Measurements from ENCODE around the gene ACER3.
"Not testable (repeated sequence)": the region's sequence is repeated elsewhere in the genome, so short reads cannot be mapped to it uniquely, and the experiment has no call there.

The ACER3 gene

GRCh38 chr11:76987203-76987602, 126.5 kb downstream of the ACER3 start:
- DNase-seq (ENCODE audit: extremely low read depth in 1 of 2, low read depth in 1 of 2), result no peak

- no peak for DNase-seq (ENCODE audit: extremely low read depth in 1 of 2, low read depth in 1 of 2)
These were observed 129.9 kb downstream of the ACER3 start for GRCh38 chr11:76990628-76991027.

GRCh38 chr11:76995081-76995576, 134.4 kb downstream of the ACER3 start:
- DNase-seq (ENCODE audit: extremely low read depth in 1 of 2, low read depth in 1 of 2), result no peak

- no peak for DNase-seq (ENCODE audit: extremely low read depth in 1 of 2, low read depth in 1 of 2)
These were observed 136.8 kb downstream of the ACER3 start for GRCh38 chr11:76997512-76997911.

GRCh38 chr11:76999597-76999996, 138.9 kb downstream of the ACER3 start:
- no peak for DNase-seq (ENCODE audit: extremely low read depth in 1 of 2, low read depth in 1 of 2)

- no peak for DNase-seq (ENCODE audit: extremely low read depth in 1 of 2, low read depth in 1 of 2)
These were observed 140.9 kb downstream of the ACER3 start for GRCh38 chr11:77001613-77002012.

- no peak for DNase-seq (ENCODE audit: extremely low read depth in 1 of 2, low read depth in 1 of 2)
These were observed 142.1 kb downstream of the ACER3 start for GRCh38 chr11:77002776-77003175.

GRCh38 chr11:77003963-77004362, 143.2 kb downstream of the ACER3 start:
- DNase-seq (ENCODE audit: extremely low read depth in 1 of 2, low read depth in 1 of 2), result no peak

- no peak for DNase-seq (ENCODE audit: extremely low read depth in 1 of 2, low read depth in 1 of 2)
These were observed 148.9 kb downstream of the ACER3 start for GRCh38 chr11:77009533-77010160.

GRCh38 chr11:77014669-77015068, 154.0 kb downstream of the ACER3 start:
- DNase-seq (ENCODE audit: extremely low read depth in 1 of 2, low read depth in 1 of 2), result no peak

- DNase-seq (ENCODE audit: extremely low read depth in 1 of 2, low read depth in 1 of 2), result not testable (repeated sequence)
These were observed 157.7 kb downstream of the ACER3 start for GRCh38 chr11:77018396-77018924.

GRCh38 chr11:77019976-77020595, 159.4 kb downstream of the ACER3 start:
- no peak for DNase-seq (ENCODE audit: extremely low read depth in 1 of 2, low read depth in 1 of 2)

GRCh38 chr11:77020734-77021133, 160.0 kb downstream of the ACER3 start:
- no peak for DNase-seq (ENCODE audit: extremely low read depth in 1 of 2, low read depth in 1 of 2)

- no peak for DNase-seq (ENCODE audit: extremely low read depth in 1 of 2, low read depth in 1 of 2)
These were observed 164.0 kb downstream of the ACER3 start for GRCh38 chr11:77024745-77025144.

GRCh38 chr11:77026221-77026620, 165.5 kb downstream of the ACER3 start:
- DNase-seq (ENCODE audit: extremely low read depth in 1 of 2, low read depth in 1 of 2), result no peak

- no peak for DNase-seq (ENCODE audit: extremely low read depth in 1 of 2, low read depth in 1 of 2)
These were observed 166.0 kb downstream of the ACER3 start for GRCh38 chr11:77026743-77027142.

- DNase-seq (ENCODE audit: extremely low read depth in 1 of 2, low read depth in 1 of 2), result no peak
These were observed 166.6 kb downstream of the ACER3 start for GRCh38 chr11:77027275-77027674.

GRCh38 chr11:77029829-77030228, 169.1 kb downstream of the ACER3 start:
- DNase-seq (ENCODE audit: extremely low read depth in 1 of 2, low read depth in 1 of 2), result no peak

GRCh38 chr11:77030834-77031414, 170.2 kb downstream of the ACER3 start:
- no peak for DNase-seq (ENCODE audit: extremely low read depth in 1 of 2, low read depth in 1 of 2)

GRCh38 chr11:77031599-77031998, 170.9 kb downstream of the ACER3 start:
- DNase-seq (ENCODE audit: extremely low read depth in 1 of 2, low read depth in 1 of 2), result no peak

- no peak for DNase-seq (ENCODE audit: extremely low read depth in 1 of 2, low read depth in 1 of 2)
These were observed 174.3 kb downstream of the ACER3 start for GRCh38 chr11:77035039-77035438.

GRCh38 chr11:77035580-77035979, 174.9 kb downstream of the ACER3 start:
- no peak for DNase-seq (ENCODE audit: extremely low read depth in 1 of 2, low read depth in 1 of 2)

All from activated CD8-positive, alpha-beta memory T cell treated with anti-CD3 and anti-CD28 coated beads for 1 hour (primary cell).